ENCODE data around the gene RTL1.

GRCh38 chr14:100854435-100854834, 49.1 kb downstream of the RTL1 start:
- TF ChIP-seq CTCF (IDR thresholded peaks at IDR 0.05) (no peak), POLR2A (IDR thresholded peaks at IDR 0.05) (no peak)

Measured in heart left ventricle (tissue), 13 donors.